Choroid plexus epithelial cell (primary cell): ENCODE measurements around the gene GULP1.

Experiments used
- DNase-seq: peaks from one replicate; pipeline ENCODE4 v3.0.0-alpha.2; 2010; ENCODE audit warnings: low read depth
- H3K4me3 ChIP-seq: 2 replicates; pipeline ENCODE4 v1.5.1; 2011; ENCODE audit warnings: low read depth, mild to moderate bottlenecking, control low read depth, low read length, moderate library complexity
- CTCF ChIP-seq: conservative IDR thresholded peaks from 2 replicates; pipeline ENCODE4 v1.5.1; 2011; ENCODE audit warnings: low read depth, mild to moderate bottlenecking, control low read depth, inconsistent platforms, low read length, moderate library complexity

The GULP1 gene

GRCh38 chr2:188474316-188474715 is 182.6 kb downstream of the GULP1 start:
- DNase-seq, result no peak
- TF ChIP-seq CTCF, result no peak
- no peak overlapping the region for H3K4me3 ChIP-seq

- TF ChIP-seq CTCF, result no peak
- H3K4me3 ChIP-seq, result no peak overlapping the region
- peak; percentile 80 for DNase-seq
These were observed 184.3 kb downstream of the GULP1 start for GRCh38 chr2:188475945-188476344.

- no peak for TF ChIP-seq CTCF
- DNase-seq, result no peak
- H3K4me3 ChIP-seq, result no peak overlapping the region
These were observed 186.0 kb downstream of the GULP1 start for GRCh38 chr2:188477564-188478103.

- no peak overlapping the region for H3K4me3 ChIP-seq
- no peak for DNase-seq
- no peak for TF ChIP-seq CTCF
These were observed 187.1 kb downstream of the GULP1 start for GRCh38 chr2:188478724-188479123.

- no peak for DNase-seq
- no peak overlapping the region for H3K4me3 ChIP-seq
- TF ChIP-seq CTCF, result no peak
These were observed 189.8 kb downstream of the GULP1 start for GRCh38 chr2:188481474-188481873.

GRCh38 chr2:188485496-188485895 is 193.8 kb downstream of the GULP1 start:
- no peak overlapping the region for H3K4me3 ChIP-seq
- DNase-seq, result no peak
- TF ChIP-seq CTCF, result no peak

GRCh38 chr2:188492751-188493150 is 201.1 kb downstream of the GULP1 start:
- no peak for TF ChIP-seq CTCF
- H3K4me3 ChIP-seq, result no peak overlapping the region
- no peak for DNase-seq
